ENCODE results near the gene SLC6A5.

Gene SLC6A5

DNA sequence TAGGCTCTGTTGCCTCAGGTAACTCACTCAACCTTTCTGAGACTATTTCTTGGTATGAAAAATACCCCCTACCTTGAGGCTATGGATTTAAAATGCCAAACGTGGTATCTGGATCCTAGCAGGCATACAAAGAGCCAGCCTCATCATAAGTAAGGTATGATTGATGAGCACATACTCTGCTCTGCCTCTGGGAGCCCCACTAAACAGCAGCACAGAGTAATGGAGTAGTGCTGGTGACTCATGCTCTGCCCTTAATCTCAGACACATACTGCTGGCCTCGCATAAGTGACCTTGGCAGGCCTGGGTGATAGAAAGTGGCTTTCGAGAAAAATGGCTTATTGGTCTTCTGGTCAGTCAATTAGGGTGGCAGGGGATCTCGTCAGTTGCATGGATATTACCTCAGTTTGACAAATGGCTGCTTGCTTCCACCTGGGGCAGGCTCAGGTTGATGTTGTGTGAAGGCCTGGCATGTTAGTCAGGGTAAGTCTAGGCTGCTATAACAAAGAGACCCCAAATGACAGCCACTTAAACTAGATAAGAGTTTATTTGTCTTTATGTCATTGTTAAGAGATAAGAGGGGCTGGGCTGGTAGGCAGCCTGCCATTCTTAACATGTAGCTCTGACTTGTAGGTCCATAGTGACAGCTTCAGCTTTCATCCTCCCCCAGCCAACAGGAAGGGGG, 15.2 kb upstream of the SLC6A5 start:
- no peak overlapping the region for H3K9ac ChIP-seq (ENCODE audit: low read length)
- no peak overlapping the region for H3K27ac ChIP-seq (ENCODE audit: low read length)
- H4K20me1 ChIP-seq (ENCODE audit: insufficient read depth, low read length), result no peaks in the 10 kb centered on the region
- no peaks in the 10 kb centered on the region for H3K27me3 ChIP-seq (ENCODE audit: low read depth, low read length)
- TF ChIP-seq, protein P1, sequence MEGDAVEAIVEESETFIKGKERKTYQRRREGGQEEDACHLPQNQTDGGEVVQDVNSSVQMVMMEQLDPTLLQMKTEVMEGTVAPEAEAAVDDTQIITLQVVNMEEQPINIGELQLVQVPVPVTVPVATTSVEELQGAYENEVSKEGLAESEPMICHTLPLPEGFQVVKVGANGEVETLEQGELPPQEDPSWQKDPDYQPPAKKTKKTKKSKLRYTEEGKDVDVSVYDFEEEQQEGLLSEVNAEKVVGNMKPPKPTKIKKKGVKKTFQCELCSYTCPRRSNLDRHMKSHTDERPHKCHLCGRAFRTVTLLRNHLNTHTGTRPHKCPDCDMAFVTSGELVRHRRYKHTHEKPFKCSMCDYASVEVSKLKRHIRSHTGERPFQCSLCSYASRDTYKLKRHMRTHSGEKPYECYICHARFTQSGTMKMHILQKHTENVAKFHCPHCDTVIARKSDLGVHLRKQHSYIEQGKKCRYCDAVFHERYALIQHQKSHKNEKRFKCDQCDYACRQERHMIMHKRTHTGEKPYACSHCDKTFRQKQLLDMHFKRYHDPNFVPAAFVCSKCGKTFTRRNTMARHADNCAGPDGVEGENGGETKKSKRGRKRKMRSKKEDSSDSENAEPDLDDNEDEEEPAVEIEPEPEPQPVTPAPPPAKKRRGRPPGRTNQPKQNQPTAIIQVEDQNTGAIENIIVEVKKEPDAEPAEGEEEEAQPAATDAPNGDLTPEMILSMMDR (IDR thresholded peaks at IDR 0.05; ENCODE audit: low read depth, low read length), result no peak
- TF ChIP-seq EZH2phosphoT487 (IDR thresholded peaks at IDR 0.05; ENCODE audit: low read depth), result no peak
- H3K9me3 ChIP-seq (ENCODE audit: insufficient read depth, low read length), result no peaks in the 10 kb centered on the region
- H2AFZ ChIP-seq (ENCODE audit: low read depth, low read length), result no peak overlapping the region
- H3K4me2 ChIP-seq (ENCODE audit: low read length), result no peak overlapping the region
- no peaks in the 10 kb centered on the region for H3K36me3 ChIP-seq (replicated peaks; ENCODE audit: low read depth, low read length)
- H3K4me3 ChIP-seq (ENCODE audit: low read length), result no peak overlapping the region
- H3K4me1 ChIP-seq (ENCODE audit: low read length), result no peaks in the 10 kb centered on the region
- no peaks in the 10 kb centered on the region for H3K79me2 ChIP-seq (ENCODE audit: low read length)

DNA sequence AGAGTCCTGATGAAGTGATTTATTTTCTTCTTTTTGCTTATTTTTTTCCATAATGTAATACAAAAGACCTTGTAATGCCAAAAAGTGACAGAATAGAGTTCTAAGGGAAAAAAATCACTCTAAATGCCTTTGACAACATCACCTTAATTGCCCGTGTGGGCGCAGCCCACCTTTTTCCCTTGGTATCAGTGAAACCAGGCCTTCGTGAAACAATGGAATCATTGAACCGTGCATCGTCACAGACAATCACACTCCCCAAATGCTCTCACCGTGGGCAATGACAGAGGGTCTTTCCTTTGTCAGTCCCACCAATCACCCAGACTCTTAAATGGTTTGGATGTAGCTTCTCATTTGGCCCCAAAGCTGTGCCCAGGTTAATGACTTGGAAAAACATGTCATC, 9.6 kb upstream of the SLC6A5 start:
- TF ChIP-seq, protein P1 (IDR thresholded peaks at IDR 0.05; ENCODE audit: low read depth, low read length), result no peak
- no peak for TF ChIP-seq EZH2phosphoT487 (IDR thresholded peaks at IDR 0.05; ENCODE audit: low read depth)
- no peaks in the 10 kb centered on the region for H3K79me2 ChIP-seq (ENCODE audit: low read length)

DNA sequence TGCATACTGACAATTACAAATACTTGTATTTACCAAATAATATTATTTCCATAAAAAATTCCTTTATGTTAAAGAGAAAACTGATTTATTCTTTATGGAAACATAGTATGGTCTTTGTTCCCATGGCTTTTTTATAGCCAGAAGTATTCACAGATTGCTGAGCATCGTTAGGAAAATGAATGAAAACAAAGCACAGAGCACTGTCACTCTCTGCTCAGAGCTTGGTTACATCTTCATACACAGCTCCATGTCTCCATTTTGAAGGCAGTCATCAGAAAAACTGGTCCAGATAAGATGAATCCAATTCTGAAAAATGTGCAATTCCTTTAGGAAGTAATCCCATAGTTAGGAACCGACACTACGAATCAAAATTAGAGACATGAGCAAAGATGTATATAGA, 9.0 kb upstream of the SLC6A5 start:
- TF ChIP-seq EZH2phosphoT487 (IDR thresholded peaks at IDR 0.05; ENCODE audit: low read depth), result no peak
- TF ChIP-seq, protein P1 (IDR thresholded peaks at IDR 0.05; ENCODE audit: low read depth, low read length), result no peak
- H3K79me2 ChIP-seq (ENCODE audit: low read length), result no peaks in the 10 kb centered on the region

More for the DNA sequence above, 9.6 kb upstream of the SLC6A5 start:
- Histone ChIP-seq H3K36me3 (replicated peaks; ENCODE audit: low read depth, low read length) (no peaks in the 10 kb centered on the region), H3K27ac (ENCODE audit: low read length) (no peak overlapping the region), H3K27me3 (ENCODE audit: low read depth, low read length) (0 out of 2 replicates have a peak, but pooled peaks cover 4% of the 10 kb centered on the region), H2AFZ (ENCODE audit: low read depth, low read length) (no peak overlapping the region), H3K9me3 (ENCODE audit: insufficient read depth, low read length) (no peaks in the 10 kb centered on the region), H4K20me1 (ENCODE audit: insufficient read depth, low read length) (no peaks in the 10 kb centered on the region), H3K4me3 (ENCODE audit: low read length) (no peak overlapping the region), H3K4me1 (ENCODE audit: low read length) (no peaks in the 10 kb centered on the region), H3K9ac (ENCODE audit: low read length) (no peak overlapping the region), H3K4me2 (ENCODE audit: low read length) (no peak overlapping the region)

DNA sequence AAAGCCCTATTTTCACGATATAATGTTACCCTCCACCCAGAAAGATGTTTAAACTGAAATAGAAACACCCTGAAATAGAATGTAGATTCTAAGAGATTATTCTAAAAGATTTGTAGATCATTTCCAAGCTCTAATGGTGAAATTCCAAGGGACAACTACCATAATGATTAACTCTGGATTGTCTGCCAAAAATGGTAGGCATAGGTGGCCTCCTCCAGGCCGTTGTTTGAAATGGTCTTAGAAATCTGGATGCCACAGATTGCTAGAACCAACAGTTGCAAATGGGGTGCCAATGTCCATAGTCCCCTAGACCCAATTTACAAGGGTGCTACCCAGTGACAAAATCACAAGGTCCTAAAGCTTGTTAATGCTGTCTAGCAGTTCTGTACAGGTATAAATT, 6.7 kb upstream of the SLC6A5 start:
- H3K9me3 ChIP-seq (ENCODE audit: insufficient read depth, low read length), result no peaks in the 10 kb centered on the region
- H3K4me3 ChIP-seq (ENCODE audit: low read length), result no peak overlapping the region
- no peaks in the 10 kb centered on the region for H4K20me1 ChIP-seq (ENCODE audit: insufficient read depth, low read length)
- 0 out of 2 replicates have a peak, but pooled peaks cover 4% of the 10 kb centered on the region for H3K27me3 ChIP-seq (ENCODE audit: low read depth, low read length)
- TF ChIP-seq, protein P1 (IDR thresholded peaks at IDR 0.05; ENCODE audit: low read depth, low read length), result no peak
- TF ChIP-seq EZH2phosphoT487 (IDR thresholded peaks at IDR 0.05; ENCODE audit: low read depth), result no peak
- H3K27ac ChIP-seq (ENCODE audit: low read length), result no peak overlapping the region
- H3K9ac ChIP-seq (ENCODE audit: low read length), result no peak overlapping the region
- H3K4me1 ChIP-seq (ENCODE audit: low read length), result no peaks in the 10 kb centered on the region
- H3K4me2 ChIP-seq (ENCODE audit: low read length), result no peak overlapping the region
- no peak overlapping the region for H2AFZ ChIP-seq (ENCODE audit: low read depth, low read length)
- no peaks in the 10 kb centered on the region for H3K79me2 ChIP-seq (ENCODE audit: low read length)
- no peaks in the 10 kb centered on the region for H3K36me3 ChIP-seq (replicated peaks; ENCODE audit: low read depth, low read length)

More for the DNA sequence above, 9.0 kb upstream of the SLC6A5 start:
- Histone ChIP-seq H3K4me1 (ENCODE audit: low read length) (no peaks in the 10 kb centered on the region), H3K4me3 (ENCODE audit: low read length) (no peak overlapping the region), H3K27me3 (ENCODE audit: low read depth, low read length) (0 out of 2 replicates have a peak, but pooled peaks cover 4% of the 10 kb centered on the region), H2AFZ (ENCODE audit: low read depth, low read length) (no peak overlapping the region), H3K9me3 (ENCODE audit: insufficient read depth, low read length) (no peaks in the 10 kb centered on the region), H3K4me2 (ENCODE audit: low read length) (no peak overlapping the region), H4K20me1 (ENCODE audit: insufficient read depth, low read length) (no peaks in the 10 kb centered on the region), H3K27ac (ENCODE audit: low read length) (no peak overlapping the region), H3K9ac (ENCODE audit: low read length) (no peak overlapping the region), H3K36me3 (replicated peaks; ENCODE audit: low read depth, low read length) (no peaks in the 10 kb centered on the region)

Data from OCI-LY3 (cell line).